ENCODE results near the gene NTRK3.

DNA sequence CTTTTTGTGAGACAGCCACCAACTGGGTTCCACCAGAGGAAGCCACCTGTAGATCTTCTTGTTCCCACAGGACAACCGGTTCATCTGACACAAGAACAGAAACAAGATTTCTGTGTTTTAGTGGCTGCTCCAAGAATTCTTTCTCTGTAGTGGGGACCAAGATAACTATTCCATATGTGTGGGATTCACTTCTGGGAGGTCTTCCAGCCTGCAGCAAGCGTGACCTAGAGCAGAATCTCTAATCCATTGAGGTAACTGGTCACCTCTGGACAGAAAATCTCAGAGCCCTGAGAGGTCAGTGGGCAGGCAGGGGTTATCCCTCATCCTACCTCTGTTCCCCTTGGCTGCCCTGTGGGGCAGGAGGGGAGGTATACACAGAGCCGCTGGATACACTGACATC is 311.3 kb downstream of the NTRK3 start:
- TF ChIP-seq EGR1 (IDR thresholded peaks at IDR 0.05; ENCODE audit: low read depth in 2 of 2) (no peak), CTCF (IDR thresholded peaks at IDR 0.05; ENCODE audit: low read depth, low read length, missing input control) (no peak), TAF1 (conservative IDR thresholded peaks at IDR 0.05) (no peak), SP1 (IDR thresholded peaks at IDR 0.05) (no peak), MAX (IDR thresholded peaks at IDR 0.05) (no peak), GABPA (IDR thresholded peaks at IDR 0.05 in 1 of 2, conservative IDR thresholded peaks at IDR 0.05 in 1 of 2) (no peak), RAD21 (IDR thresholded peaks at IDR 0.05) (no peak), JUND (IDR thresholded peaks at IDR 0.05) (no peak), RXRA (IDR thresholded peaks at IDR 0.05) (no peak), YY1 (IDR thresholded peaks at IDR 0.05) (no peak)
- TF ChIP-seq, protein P1, sequence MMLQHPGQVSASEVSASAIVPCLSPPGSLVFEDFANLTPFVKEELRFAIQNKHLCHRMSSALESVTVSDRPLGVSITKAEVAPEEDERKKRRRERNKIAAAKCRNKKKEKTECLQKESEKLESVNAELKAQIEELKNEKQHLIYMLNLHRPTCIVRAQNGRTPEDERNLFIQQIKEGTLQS (IDR thresholded peaks at IDR 0.05) = no peak
- TF ChIP-seq, protein P2, sequence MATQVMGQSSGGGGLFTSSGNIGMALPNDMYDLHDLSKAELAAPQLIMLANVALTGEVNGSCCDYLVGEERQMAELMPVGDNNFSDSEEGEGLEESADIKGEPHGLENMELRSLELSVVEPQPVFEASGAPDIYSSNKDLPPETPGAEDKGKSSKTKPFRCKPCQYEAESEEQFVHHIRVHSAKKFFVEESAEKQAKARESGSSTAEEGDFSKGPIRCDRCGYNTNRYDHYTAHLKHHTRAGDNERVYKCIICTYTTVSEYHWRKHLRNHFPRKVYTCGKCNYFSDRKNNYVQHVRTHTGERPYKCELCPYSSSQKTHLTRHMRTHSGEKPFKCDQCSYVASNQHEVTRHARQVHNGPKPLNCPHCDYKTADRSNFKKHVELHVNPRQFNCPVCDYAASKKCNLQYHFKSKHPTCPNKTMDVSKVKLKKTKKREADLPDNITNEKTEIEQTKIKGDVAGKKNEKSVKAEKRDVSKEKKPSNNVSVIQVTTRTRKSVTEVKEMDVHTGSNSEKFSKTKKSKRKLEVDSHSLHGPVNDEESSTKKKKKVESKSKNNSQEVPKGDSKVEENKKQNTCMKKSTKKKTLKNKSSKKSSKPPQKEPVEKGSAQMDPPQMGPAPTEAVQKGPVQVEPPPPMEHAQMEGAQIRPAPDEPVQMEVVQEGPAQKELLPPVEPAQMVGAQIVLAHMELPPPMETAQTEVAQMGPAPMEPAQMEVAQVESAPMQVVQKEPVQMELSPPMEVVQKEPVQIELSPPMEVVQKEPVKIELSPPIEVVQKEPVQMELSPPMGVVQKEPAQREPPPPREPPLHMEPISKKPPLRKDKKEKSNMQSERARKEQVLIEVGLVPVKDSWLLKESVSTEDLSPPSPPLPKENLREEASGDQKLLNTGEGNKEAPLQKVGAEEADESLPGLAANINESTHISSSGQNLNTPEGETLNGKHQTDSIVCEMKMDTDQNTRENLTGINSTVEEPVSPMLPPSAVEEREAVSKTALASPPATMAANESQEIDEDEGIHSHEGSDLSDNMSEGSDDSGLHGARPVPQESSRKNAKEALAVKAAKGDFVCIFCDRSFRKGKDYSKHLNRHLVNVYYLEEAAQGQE (IDR thresholded peaks at IDR 0.05) = no peak
- TF ChIP-seq, protein P3, sequence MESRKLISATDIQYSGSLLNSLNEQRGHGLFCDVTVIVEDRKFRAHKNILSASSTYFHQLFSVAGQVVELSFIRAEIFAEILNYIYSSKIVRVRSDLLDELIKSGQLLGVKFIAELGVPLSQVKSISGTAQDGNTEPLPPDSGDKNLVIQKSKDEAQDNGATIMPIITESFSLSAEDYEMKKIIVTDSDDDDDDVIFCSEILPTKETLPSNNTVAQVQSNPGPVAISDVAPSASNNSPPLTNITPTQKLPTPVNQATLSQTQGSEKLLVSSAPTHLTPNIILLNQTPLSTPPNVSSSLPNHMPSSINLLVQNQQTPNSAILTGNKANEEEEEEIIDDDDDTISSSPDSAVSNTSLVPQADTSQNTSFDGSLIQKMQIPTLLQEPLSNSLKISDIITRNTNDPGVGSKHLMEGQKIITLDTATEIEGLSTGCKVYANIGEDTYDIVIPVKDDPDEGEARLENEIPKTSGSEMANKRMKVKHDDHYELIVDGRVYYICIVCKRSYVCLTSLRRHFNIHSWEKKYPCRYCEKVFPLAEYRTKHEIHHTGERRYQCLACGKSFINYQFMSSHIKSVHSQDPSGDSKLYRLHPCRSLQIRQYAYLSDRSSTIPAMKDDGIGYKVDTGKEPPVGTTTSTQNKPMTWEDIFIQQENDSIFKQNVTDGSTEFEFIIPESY (IDR thresholded peaks at IDR 0.05) = no peak
